GM19240 (cell line): ENCODE measurements around the gene MBNL2.

Experiments
- DNase-seq: peaks from one replicate; pipeline ENCODE4 v3.0.0; 2011; ENCODE audit warnings: low spot score; ENCODE audit not compliant: insufficient read length

MBNL2 gene

GRCh38 chr13:97300871-97301270 is 78.7 kb downstream of the MBNL2 start:
- DNase-seq = no peak

- no peak for DNase-seq
These were observed 79.4 kb downstream of the MBNL2 start for GRCh38 chr13:97301382-97302095.

DNA sequence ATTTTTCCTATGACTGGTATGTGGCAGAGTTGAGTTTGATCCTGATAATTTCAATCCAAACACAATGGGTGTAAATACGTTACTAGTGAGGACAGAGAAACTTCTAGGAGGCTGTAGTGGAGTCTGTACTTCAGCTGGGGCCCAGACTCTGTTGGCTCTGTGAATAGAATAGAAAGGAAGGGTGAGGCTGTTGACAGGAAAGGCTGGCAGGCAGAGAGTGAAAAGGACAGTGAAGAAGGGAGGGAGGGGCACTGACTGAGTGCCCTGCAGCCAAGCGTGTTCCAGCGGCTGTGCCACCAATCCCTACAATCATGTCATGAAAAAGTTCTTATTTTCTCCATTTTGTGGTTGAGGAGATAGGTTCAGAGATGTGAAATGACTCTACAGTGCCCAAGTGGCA is 80.5 kb downstream of the MBNL2 start:
- no peak for DNase-seq

DNA sequence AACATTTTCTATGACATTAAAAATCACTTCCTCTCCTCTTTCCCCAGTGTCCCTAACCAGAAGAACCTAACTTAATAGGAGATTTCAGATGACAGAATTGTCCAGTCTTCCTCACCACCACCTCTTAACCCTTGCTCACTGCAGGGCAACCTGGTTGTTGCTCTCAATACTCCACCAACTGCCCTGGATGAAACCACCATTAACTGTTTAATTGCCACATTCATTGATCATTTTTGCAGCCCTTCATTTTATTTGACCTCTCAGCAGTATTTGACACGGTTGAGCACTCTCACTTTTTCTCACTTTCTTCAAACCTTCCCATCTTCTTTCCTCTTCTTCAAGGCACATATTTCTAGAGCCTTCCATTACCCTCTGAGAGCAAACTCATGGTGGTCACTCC is 84.0 kb downstream of the MBNL2 start:
- no peak for DNase-seq

DNA sequence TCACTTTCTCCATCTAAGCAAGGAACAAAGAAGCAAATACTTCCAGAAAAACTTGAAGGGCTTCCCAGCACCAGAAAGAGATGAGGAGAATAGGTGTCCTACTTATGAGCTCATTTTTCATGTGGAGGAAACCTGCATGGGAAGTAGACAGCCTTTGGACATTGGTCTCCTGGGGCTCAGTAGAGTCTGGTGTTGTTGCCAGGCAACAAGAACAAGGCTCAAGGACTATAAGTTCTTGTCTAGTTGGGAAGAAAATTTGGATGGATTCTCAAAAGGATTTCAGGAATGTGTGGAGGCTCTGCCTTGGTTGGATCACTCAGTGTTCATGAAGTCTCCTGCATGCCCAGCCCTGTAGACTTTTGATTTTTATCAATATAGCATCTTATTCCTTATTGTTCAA is 84.5 kb downstream of the MBNL2 start:
- DNase-seq = no peak

DNA sequence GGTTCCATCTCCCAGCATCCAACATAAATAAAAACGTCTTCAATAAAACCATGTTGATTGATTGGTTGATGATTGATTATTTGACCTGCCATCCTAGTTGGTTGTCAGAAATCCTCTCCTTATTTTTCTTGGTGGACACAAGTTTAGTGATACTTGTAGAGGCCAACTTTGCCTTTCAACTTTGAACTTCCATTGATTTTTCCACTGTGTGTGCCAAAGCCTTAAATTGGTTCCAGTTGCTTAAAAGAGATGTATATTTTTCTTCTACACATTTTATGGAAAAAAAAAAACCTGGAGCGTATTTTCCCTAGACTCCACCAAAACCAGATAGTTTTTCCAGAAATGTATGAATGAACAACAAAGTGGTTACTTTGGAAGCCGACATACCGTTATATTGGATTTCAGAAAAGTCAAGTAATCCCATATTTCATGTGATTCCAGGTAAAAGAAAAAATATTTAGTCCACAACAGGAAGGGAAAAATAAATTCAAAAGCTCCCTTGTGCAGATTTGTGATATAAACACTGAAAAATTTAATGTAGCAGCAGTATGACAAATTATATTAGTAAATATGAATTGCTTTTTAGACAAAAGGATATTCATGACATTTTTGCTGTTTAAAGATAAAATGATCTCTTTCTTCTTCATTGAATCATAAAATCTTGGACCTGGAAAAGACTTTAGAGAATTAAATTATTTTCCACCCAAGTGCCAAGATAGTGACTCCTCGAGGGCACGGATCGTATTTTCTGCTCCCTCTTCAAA is 85.2 kb downstream of the MBNL2 start:
- no peak for DNase-seq

DNA sequence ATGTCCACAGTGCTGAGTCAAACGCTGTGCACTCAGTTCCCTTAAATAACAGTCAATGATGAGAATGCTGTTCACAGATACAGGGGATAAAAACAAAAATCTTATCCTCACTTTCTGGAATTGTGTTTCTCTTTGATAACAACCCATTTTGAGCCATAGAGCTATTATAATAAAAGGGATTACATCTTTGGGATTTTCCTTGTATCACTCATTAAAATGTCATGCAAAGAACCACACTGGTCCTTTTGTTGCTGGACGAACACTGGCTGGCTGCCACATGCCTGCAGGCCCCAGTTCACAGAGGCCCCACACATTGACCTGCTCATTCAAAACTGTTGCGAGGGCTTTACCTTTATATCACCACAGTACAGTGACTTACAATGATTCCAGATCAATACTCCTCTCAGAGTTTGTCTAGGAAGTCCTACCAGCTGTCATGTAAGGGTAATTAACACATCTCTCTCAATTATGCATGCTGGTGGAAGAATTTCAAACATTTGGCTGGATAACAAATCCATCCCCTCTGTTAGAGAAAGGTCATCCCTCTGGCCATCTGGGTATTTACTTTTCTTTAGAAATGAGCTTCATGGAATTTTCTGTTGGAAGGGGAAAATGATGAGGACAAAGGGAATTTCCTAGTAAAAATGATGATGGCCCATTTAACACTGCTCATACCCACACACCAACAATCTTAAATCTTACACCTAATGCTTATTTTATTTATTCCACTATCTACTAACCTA is 85.9 kb downstream of the MBNL2 start:
- DNase-seq = no peak

- no peak for DNase-seq
These were observed 86.7 kb downstream of the MBNL2 start for GRCh38 chr13:97308735-97309429.

GRCh38 chr13:97310809-97311436 is 88.8 kb downstream of the MBNL2 start:
- DNase-seq = no peak

DNA sequence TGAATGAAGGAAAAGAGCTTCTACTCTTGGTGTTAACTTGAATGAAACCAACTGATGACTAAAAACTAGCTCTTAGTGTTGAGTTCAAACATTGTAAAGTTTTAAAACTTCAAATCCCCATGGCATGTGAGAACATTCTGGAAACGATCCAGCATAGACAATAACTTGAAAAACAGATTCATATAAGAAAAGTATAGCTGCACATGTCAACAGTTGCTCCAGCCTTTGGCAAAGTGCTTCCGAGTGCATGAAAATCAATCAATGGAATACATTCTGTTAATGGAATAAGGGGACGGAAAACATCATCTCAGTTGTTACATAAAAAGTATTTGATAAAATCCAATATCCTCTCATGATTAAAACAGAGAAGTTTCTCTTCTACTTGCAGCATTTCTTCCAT is 89.8 kb downstream of the MBNL2 start:
- DNase-seq = no peak

DNA sequence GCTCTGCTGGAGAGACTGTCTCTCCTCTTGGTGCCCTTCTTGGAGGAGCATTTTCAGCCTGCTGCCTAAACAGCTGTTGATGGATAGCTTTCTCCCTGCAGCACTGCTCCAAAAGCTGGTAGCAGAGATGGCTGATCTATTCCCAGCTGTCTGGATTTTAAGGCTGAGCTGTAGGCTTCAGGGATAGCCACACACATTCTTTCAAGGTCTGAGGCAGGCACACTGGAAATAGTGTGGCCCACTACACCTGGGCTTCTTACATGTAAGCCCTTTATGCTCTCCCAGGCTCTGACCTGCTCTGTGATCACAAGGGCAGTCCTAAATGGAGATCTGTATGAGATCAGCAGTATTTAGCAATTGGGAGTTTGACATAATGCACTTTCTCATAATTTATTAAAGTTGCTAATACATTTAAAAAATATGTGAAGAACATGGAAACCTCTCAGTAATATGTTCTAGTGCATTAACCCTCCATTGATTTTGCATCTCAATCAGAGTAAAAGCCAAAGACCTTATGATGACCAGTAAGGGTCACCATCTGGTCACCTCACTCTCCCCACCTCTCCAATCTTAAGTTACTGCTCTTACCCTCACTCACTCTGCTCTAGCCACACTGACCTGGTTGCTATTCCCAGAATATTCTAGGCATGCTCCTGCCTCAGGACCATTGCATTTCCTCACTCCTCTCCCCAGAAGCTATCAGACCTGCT is 91.6 kb downstream of the MBNL2 start:
- DNase-seq = no peak

GRCh38 chr13:97316390-97316789 is 94.3 kb downstream of the MBNL2 start:
- no peak for DNase-seq

GRCh38 chr13:97317933-97318332 is 95.8 kb downstream of the MBNL2 start:
- DNase-seq = no peak

DNA sequence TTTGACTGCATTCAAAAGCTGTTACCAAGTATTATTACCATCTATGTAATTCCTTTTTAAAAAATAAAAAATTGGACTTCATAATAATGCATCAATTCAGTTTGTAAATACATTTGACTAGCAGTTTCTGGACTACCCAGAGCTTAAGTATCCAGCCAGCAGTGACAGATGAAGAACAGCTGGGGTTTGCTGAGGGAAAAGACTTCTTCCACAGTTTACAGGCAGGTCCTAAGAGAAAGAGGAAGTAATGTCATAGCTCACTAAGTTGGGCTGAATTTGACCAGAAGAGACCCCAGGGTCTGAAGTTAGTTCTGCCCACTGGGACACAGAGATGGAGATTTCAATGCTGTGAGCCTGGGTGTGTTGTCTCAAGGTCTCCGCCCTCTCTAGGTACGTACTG is 96.4 kb downstream of the MBNL2 start:
- no peak for DNase-seq

- no peak for DNase-seq
These were observed 97.1 kb downstream of the MBNL2 start for GRCh38 chr13:97319113-97319720.

GRCh38 chr13:97321101-97321500 is 99.0 kb downstream of the MBNL2 start:
- DNase-seq = no peak

- no peak for DNase-seq
These were observed 99.6 kb downstream of the MBNL2 start for GRCh38 chr13:97321616-97322321.

- no peak for DNase-seq
These were observed 100.7 kb downstream of the MBNL2 start for GRCh38 chr13:97322740-97323342.

- DNase-seq = no peak
These were observed 102.0 kb downstream of the MBNL2 start for GRCh38 chr13:97324115-97324514.
